ENCODE data around the gene BABAM2. TPM values are rescaled to one million over a fixed set of nuclear protein-coding genes. Genes with fewer than 3 reads are reported as not detected.

BABAM2 gene
- total and polyA plus RNA-seq, 2 experiments from 2014 or later, result 17.8 to 21.5 TPM

GRCh38 chr2:28357055-28357454 is 466.5 kb downstream of the BABAM2 start:
- Histone ChIP-seq H2AFZ (no peak overlapping the region), H3K4me3 (no peak overlapping the region), H3F3A (replicated peaks; ENCODE audit: low read depth) (no peaks in the 10 kb centered on the region), H3K4me2 (no peak overlapping the region), H3K9me2 (ENCODE audit: insufficient read depth) (no peaks in the 10 kb centered on the region), H3K79me2 (replicated peaks; ENCODE audit: insufficient read depth) (no peaks in the 10 kb centered on the region), H3K27me3 (ENCODE audit: insufficient read depth) (no peaks in the 10 kb centered on the region), H3K27ac (ENCODE audit: low read depth) (no peak overlapping the region), H4K20me1 (replicated peaks; ENCODE audit: insufficient read depth) (no peaks in the 10 kb centered on the region), H3K4me1 (ENCODE audit: insufficient read depth) (no peaks in the 10 kb centered on the region), H3K36me3 (ENCODE audit: insufficient read depth) (no peaks in the 10 kb centered on the region)
- H3K36me3 Mint-ChIP-seq (ENCODE audit: low read depth), result no peaks in the 10 kb centered on the region
- ATAC-seq (no peak), DNase-seq (ENCODE audit: low spot score) (no peak)
- H3K27ac Mint-ChIP-seq, result no peak overlapping the region
- no peaks in the 10 kb centered on the region for H3K9me3 Mint-ChIP-seq
- peaks cover 2% of the 10 kb centered on the region for H3K27me3 Mint-ChIP-seq (ENCODE audit: insufficient read depth, low read depth, poor library complexity)
- no peak overlapping the region for H3K4me3 Mint-ChIP-seq
- TF ChIP-seq EZH2 (IDR thresholded peaks at IDR 0.05; ENCODE audit: low read depth, unreplicated experiment) (no peak), JUNB (IDR thresholded peaks at IDR 0.05; ENCODE audit: unreplicated experiment) (no peak), ZNF114 (CRISPR knock-in tag; IDR thresholded peaks at IDR 0.05) (no peak), CTCF (conservative IDR thresholded peaks at IDR 0.05; ENCODE audit: low read depth in 2 of 2) (no peak)
- peaks cover under 1% of the 10 kb centered on the region; the same call in 2 of the 3 replicates for H3K4me1 Mint-ChIP-seq

- Histone ChIP-seq H3K36me3 (ENCODE audit: insufficient read depth) (no peaks in the 10 kb centered on the region), H3K27ac (ENCODE audit: low read depth) (no peak overlapping the region), H3F3A (replicated peaks; ENCODE audit: low read depth) (no peaks in the 10 kb centered on the region), H3K4me2 (no peak overlapping the region), H2AFZ (no peak overlapping the region), H3K9me2 (ENCODE audit: insufficient read depth) (no peaks in the 10 kb centered on the region), H3K79me2 (replicated peaks; ENCODE audit: insufficient read depth) (no peaks in the 10 kb centered on the region), H4K20me1 (replicated peaks; ENCODE audit: insufficient read depth) (no peaks in the 10 kb centered on the region), H3K27me3 (ENCODE audit: insufficient read depth) (no peaks in the 10 kb centered on the region), H3K4me1 (ENCODE audit: insufficient read depth) (no peaks in the 10 kb centered on the region), H3K4me3 (no peak overlapping the region)
- Mint-ChIP-seq H3K27me3 (ENCODE audit: insufficient read depth, low read depth, poor library complexity) (peaks cover 4% of the 10 kb centered on the region), H3K4me3 (no peak overlapping the region), H3K4me1 (peaks cover 10% of the 10 kb centered on the region), H3K36me3 (ENCODE audit: low read depth) (no peaks in the 10 kb centered on the region), H3K27ac (no peak overlapping the region), H3K9me3 (no peaks in the 10 kb centered on the region)
- ATAC-seq (no peak; the same call in 2 of the 3 replicates), DNase-seq (ENCODE audit: low spot score) (no peak)
- TF ChIP-seq NANOG (IDR thresholded peaks at IDR 0.05; ENCODE audit: borderline replicate concordance), result no peak
- TF ChIP-seq REST (IDR thresholded peaks at IDR 0.05; ENCODE audit: unreplicated experiment), result no peak
- no peak for TF ChIP-seq CREB1 (CRISPR knock-in tag; IDR thresholded peaks at IDR 0.05; ENCODE audit: low read depth)
- no peak for TF ChIP-seq ZNF114 (CRISPR knock-in tag; IDR thresholded peaks at IDR 0.05)
- no peak for TF ChIP-seq STAT1 (IDR thresholded peaks at IDR 0.05; ENCODE audit: unreplicated experiment)
- no peak for TF ChIP-seq EZH2phosphoT487 (IDR thresholded peaks at IDR 0.05; ENCODE audit: unreplicated experiment)
- no peak for TF ChIP-seq ZNF331 (CRISPR knock-in tag; IDR thresholded peaks at IDR 0.05; ENCODE audit: low read depth)
Measured at GRCh38 chr2:28357948-28358667, 467.6 kb downstream of the BABAM2 start.
